Upper lobe of left lung (tissue), 6 donors: Measurements from ENCODE around the gene BABAM2. TPM values are rescaled to one million over a fixed set of nuclear protein-coding genes. Genes with fewer than 3 reads are reported as not detected.
A peak's percentile ranks its signal among the peaks of the same experiment; 100 is the strongest.

Experiments
- ATAC-seq, 2 donors: fragments of 200-7000 bp; cut with Tn5 transposase; one replicate each; pipeline ENCODE4 v1.9.1; 2022; ENCODE audit warnings: mild to moderate bottlenecking in 2 of 2, moderate library complexity in 2 of 2; ENCODE audit not compliant: low FRiP score in 2 of 2
- DNase-seq, 2 donors: peaks; one replicate each; pipeline ENCODE4 v3.0.0-alpha.2; 2019 to 2020
- H3K27ac ChIP-seq, 4 donors: fragments of 200-600 bp; sonication (generic); one replicate each; pipeline ENCODE4 v1.5.1; 2016 to 2019
- H3K27me3 ChIP-seq, 4 donors: fragments of 200-600 bp; sonication (generic); one replicate each; pipeline ENCODE4 v1.5.1; 2017 to 2019
- H3K36me3 ChIP-seq, 4 donors: fragments of 200-600 bp; sonication (generic); one replicate each; pipeline ENCODE4 v1.5.1; 2016 to 2019
- H3K4me1 ChIP-seq, 4 donors: fragments of 200-600 bp; sonication (generic); one replicate each; pipeline ENCODE4 v1.5.1; 2018 to 2019
- H3K4me3 ChIP-seq, 4 donors: fragments of 200-600 bp; sonication (generic); one replicate each; pipeline ENCODE4 v1.5.1; 2017 to 2019; ENCODE audit warnings: mild to moderate bottlenecking in 2 of 4, moderate library complexity in 1 of 4
- H3K9me3 ChIP-seq, 4 donors: fragments of 200-600 bp; sonication (generic); one replicate each; pipeline ENCODE4 v1.5.1; 2018 to 2019
- EP300 ChIP-seq, 4 donors: sonication (generic); formaldehyde crosslinking; IDR thresholded peaks; one replicate each; pipeline ENCODE4 v1.5.1; 2017; ENCODE audit warnings: antibody characterized with exemption in 4 of 4, control low read depth in 2 of 4
- POLR2A ChIP-seq, 4 donors: fragments of 450-650 bp; IDR thresholded peaks; one replicate each; pipeline ENCODE4 v1.5.1; 2016 to 2017; ENCODE audit warnings: antibody characterized with exemption in 4 of 4, mild to moderate bottlenecking in 2 of 4
- POLR2AphosphoS5 ChIP-seq, 2 donors: sonication (generic); formaldehyde crosslinking; IDR thresholded peaks; one replicate each; pipeline ENCODE4 v1.5.1; 2017; ENCODE audit warnings: antibody characterized with exemption in 2 of 2
- WGBS, 2 donors: methylation state at CpG; one replicate each; pipeline ENCODE4 v1.1.5; 2017 to 2018; 5-methylcytosine and 5-hydroxymethylcytosine counted together
- total RNA-seq, 6 donors: library from RNA; depleted of rRNA in 4 of 6; stranded (reverse); fragments of >200 nt in 4 of 6; gene quantifications; one replicate each; pipeline versions ENCODE4 v1.1.0 to v1.2.1, GENCODE V29; 2016 to 2021
- TF ChIP-seq, protein P1 (sequence below), 6 experiments: fragments of 450-650 bp in 4 of 6; fragments of 200-600 bp in 2 of 6; sonication (generic) in 2 of 6; IDR thresholded peaks; one replicate each; pipeline ENCODE4 v1.5.1; 2016 to 2019; ENCODE audit warnings: antibody characterized with exemption in 6 of 6
- donor health status: DM: no; HTN: no; CAD: no; lungs with moderate emphysema.
- donor health status: DM: no; HTN: yes; CAD: no; lungs with severe emphysema.

The BABAM2 gene
- total RNA-seq, 6 donors from 2014 or later: 23.0 to 44.0 (median 38.2) TPM

GRCh38 chr2:28217042-28217740, 326.7 kb downstream of the BABAM2 start:
- 89 to 91% methylated on average over 3 of the region's 3 CpGs for WGBS, 2 donors
- no peaks in the 10 kb centered on the region for H3K9me3 ChIP-seq
- no peak overlapping the region for H3K27ac ChIP-seq
- ATAC-seq (no peak), DNase-seq (no peak)
- H3K4me1 ChIP-seq: no peaks in the 10 kb centered on the region
- TF ChIP-seq, protein P1, sequence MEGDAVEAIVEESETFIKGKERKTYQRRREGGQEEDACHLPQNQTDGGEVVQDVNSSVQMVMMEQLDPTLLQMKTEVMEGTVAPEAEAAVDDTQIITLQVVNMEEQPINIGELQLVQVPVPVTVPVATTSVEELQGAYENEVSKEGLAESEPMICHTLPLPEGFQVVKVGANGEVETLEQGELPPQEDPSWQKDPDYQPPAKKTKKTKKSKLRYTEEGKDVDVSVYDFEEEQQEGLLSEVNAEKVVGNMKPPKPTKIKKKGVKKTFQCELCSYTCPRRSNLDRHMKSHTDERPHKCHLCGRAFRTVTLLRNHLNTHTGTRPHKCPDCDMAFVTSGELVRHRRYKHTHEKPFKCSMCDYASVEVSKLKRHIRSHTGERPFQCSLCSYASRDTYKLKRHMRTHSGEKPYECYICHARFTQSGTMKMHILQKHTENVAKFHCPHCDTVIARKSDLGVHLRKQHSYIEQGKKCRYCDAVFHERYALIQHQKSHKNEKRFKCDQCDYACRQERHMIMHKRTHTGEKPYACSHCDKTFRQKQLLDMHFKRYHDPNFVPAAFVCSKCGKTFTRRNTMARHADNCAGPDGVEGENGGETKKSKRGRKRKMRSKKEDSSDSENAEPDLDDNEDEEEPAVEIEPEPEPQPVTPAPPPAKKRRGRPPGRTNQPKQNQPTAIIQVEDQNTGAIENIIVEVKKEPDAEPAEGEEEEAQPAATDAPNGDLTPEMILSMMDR (IDR thresholded peaks at IDR 0.05): no peak
- TF ChIP-seq POLR2A (IDR thresholded peaks at IDR 0.05): no peak
- TF ChIP-seq EP300 (IDR thresholded peaks at IDR 0.05): no peak
- TF ChIP-seq POLR2AphosphoS5 (IDR thresholded peaks at IDR 0.05): no peak
- no peaks in the 10 kb centered on the region for H3K36me3 ChIP-seq
- no peaks in the 10 kb centered on the region for H3K27me3 ChIP-seq
- no peak overlapping the region for H3K4me3 ChIP-seq

DNA sequence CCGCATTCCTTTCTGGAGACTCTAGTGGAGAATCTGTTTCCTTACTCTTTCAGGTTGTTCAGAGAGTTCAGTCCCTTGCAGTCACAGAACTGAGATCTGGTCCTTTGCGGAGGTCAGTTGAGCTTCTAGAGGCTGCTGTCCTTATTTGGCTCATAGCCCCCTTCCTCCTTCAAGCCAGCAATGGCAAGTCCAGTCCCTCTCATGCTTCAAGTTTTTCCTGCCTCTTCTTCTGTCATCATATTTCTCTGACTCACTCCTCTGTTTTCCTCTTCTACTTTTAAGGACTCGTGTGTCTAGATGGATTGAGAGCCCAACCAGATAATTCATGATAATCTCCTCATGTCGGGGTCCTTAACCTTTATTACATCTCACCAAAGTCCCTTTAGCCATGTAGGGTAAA, 328.6 kb downstream of the BABAM2 start:
- H3K4me3 ChIP-seq: no peak overlapping the region
- no peak overlapping the region for H3K27ac ChIP-seq
- H3K27me3 ChIP-seq: no peaks in the 10 kb centered on the region
- TF ChIP-seq EP300 (IDR thresholded peaks at IDR 0.05) (no peak), POLR2AphosphoS5 (IDR thresholded peaks at IDR 0.05) (no peak), POLR2A (IDR thresholded peaks at IDR 0.05) (no peak)
- TF ChIP-seq, protein P1 (IDR thresholded peaks at IDR 0.05): no peak
- H3K36me3 ChIP-seq: no peaks in the 10 kb centered on the region
- H3K9me3 ChIP-seq: no peaks in the 10 kb centered on the region
- DNase-seq (no peak), ATAC-seq (no peak)
- no peaks in the 10 kb centered on the region for H3K4me1 ChIP-seq
- WGBS, 2 donors: 92 to 96% methylated on average over 4 of the region's 4 CpGs

GRCh38 chr2:28219758-28220368, 329.3 kb downstream of the BABAM2 start:
- WGBS, 2 donors: 83 to 92% methylated on average over 13 of the region's 13 CpGs
- DNase-seq (no peak), ATAC-seq (no peak)
- H3K36me3 ChIP-seq: no peaks in the 10 kb centered on the region
- H3K27ac ChIP-seq: no peak overlapping the region
- H3K4me3 ChIP-seq: no peak overlapping the region
- no peaks in the 10 kb centered on the region for H3K27me3 ChIP-seq
- no peaks in the 10 kb centered on the region for H3K9me3 ChIP-seq
- TF ChIP-seq POLR2A (IDR thresholded peaks at IDR 0.05): no peak
- no peak for TF ChIP-seq EP300 (IDR thresholded peaks at IDR 0.05)
- TF ChIP-seq POLR2AphosphoS5 (IDR thresholded peaks at IDR 0.05): no peak
- TF ChIP-seq, protein P1 (IDR thresholded peaks at IDR 0.05): no peak
- no peaks in the 10 kb centered on the region for H3K4me1 ChIP-seq

GRCh38 chr2:28224648-28225472, 334.3 kb downstream of the BABAM2 start:
- TF ChIP-seq POLR2A (IDR thresholded peaks at IDR 0.05): no peak
- TF ChIP-seq EP300 (IDR thresholded peaks at IDR 0.05): no peak
- TF ChIP-seq, protein P1 (IDR thresholded peaks at IDR 0.05): no peak
- TF ChIP-seq POLR2AphosphoS5 (IDR thresholded peaks at IDR 0.05): no peak
- H3K27ac ChIP-seq: peak overlapping the region in 1 of 4 donors; percentile 18
- H3K4me3 ChIP-seq: no peak overlapping the region
- H3K27me3 ChIP-seq: no peaks in the 10 kb centered on the region
- no peaks in the 10 kb centered on the region for H3K9me3 ChIP-seq
- 64 to 74% methylated on average over 9 of the region's 9 CpGs for WGBS, 2 donors
- DNase-seq (no peak), ATAC-seq (peak in 1 of 2 donors; percentile 67)
- H3K36me3 ChIP-seq: no peaks in the 10 kb centered on the region
- peaks cover 0 to 8% (median 3%) of the 10 kb centered on the region in 4 donors for H3K4me1 ChIP-seq
